Measurements from ENCODE around the gene NCKAP5.

NCKAP5 gene

GRCh38 chr2:133442393-133442792 lies 125.9 kb downstream of the NCKAP5 start:
- no peak overlapping the region for H2AFZ ChIP-seq (ENCODE audit: low read length)
- no peak overlapping the region for H3K4me2 ChIP-seq (ENCODE audit: low read length)
- no peaks in the 10 kb centered on the region for H3F3A ChIP-seq (ENCODE audit: insufficient read depth, low read length)
- no peaks in the 10 kb centered on the region for H3K9me2 ChIP-seq (ENCODE audit: low read depth, low read length)
- no peaks in the 10 kb centered on the region for H3K27me3 ChIP-seq (ENCODE audit: insufficient read depth, low read length)
- H3K36me3 ChIP-seq (ENCODE audit: insufficient read depth, low read length), result no peaks in the 10 kb centered on the region
- H3K79me2 ChIP-seq (ENCODE audit: insufficient read depth, low read length), result no peaks in the 10 kb centered on the region
- H3K4me1 ChIP-seq (ENCODE audit: insufficient read depth, low read length, severe bottlenecking), result no peaks in the 10 kb centered on the region
- TF ChIP-seq, protein P1, sequence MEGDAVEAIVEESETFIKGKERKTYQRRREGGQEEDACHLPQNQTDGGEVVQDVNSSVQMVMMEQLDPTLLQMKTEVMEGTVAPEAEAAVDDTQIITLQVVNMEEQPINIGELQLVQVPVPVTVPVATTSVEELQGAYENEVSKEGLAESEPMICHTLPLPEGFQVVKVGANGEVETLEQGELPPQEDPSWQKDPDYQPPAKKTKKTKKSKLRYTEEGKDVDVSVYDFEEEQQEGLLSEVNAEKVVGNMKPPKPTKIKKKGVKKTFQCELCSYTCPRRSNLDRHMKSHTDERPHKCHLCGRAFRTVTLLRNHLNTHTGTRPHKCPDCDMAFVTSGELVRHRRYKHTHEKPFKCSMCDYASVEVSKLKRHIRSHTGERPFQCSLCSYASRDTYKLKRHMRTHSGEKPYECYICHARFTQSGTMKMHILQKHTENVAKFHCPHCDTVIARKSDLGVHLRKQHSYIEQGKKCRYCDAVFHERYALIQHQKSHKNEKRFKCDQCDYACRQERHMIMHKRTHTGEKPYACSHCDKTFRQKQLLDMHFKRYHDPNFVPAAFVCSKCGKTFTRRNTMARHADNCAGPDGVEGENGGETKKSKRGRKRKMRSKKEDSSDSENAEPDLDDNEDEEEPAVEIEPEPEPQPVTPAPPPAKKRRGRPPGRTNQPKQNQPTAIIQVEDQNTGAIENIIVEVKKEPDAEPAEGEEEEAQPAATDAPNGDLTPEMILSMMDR (IDR thresholded peaks at IDR 0.05; ENCODE audit: low read length), result no peak
- TF ChIP-seq EZH2 (IDR thresholded peaks at IDR 0.05; ENCODE audit: borderline replicate concordance, low read length), result no peak
- no peak overlapping the region for H3K4me3 ChIP-seq (ENCODE audit: low read depth, low read length, poor library complexity, severe bottlenecking)
- no peak overlapping the region for H3K27ac ChIP-seq (ENCODE audit: low read depth, low read length, poor library complexity, severe bottlenecking)
- H3K9ac ChIP-seq (ENCODE audit: low read length), result no peak overlapping the region
- no peaks in the 10 kb centered on the region for H4K20me1 ChIP-seq (ENCODE audit: insufficient read depth, low read length)
- no peaks in the 10 kb centered on the region for H3K9me3 ChIP-seq (ENCODE audit: low read length)

- Histone ChIP-seq H3K36me3 (ENCODE audit: insufficient read depth, low read length) (no peaks in the 10 kb centered on the region), H3F3A (ENCODE audit: insufficient read depth, low read length) (no peaks in the 10 kb centered on the region), H4K20me1 (ENCODE audit: insufficient read depth, low read length) (no peaks in the 10 kb centered on the region), H3K4me1 (ENCODE audit: insufficient read depth, low read length, severe bottlenecking) (no peaks in the 10 kb centered on the region), H2AFZ (ENCODE audit: low read length) (no peak overlapping the region), H3K4me2 (ENCODE audit: low read length) (no peak overlapping the region), H3K79me2 (ENCODE audit: insufficient read depth, low read length) (no peaks in the 10 kb centered on the region), H3K9ac (ENCODE audit: low read length) (no peak overlapping the region), H3K27ac (ENCODE audit: low read depth, low read length, poor library complexity, severe bottlenecking) (no peak overlapping the region), H3K9me3 (ENCODE audit: low read length) (no peaks in the 10 kb centered on the region), H3K9me2 (ENCODE audit: low read depth, low read length) (no peaks in the 10 kb centered on the region), H3K4me3 (ENCODE audit: low read depth, low read length, poor library complexity, severe bottlenecking) (no peak overlapping the region), H3K27me3 (ENCODE audit: insufficient read depth, low read length) (no peaks in the 10 kb centered on the region)
- no peak for TF ChIP-seq EZH2 (IDR thresholded peaks at IDR 0.05; ENCODE audit: borderline replicate concordance, low read length)
- TF ChIP-seq, protein P1 (IDR thresholded peaks at IDR 0.05; ENCODE audit: low read length), result no peak
Observed at GRCh38 chr2:133439565-133439920, 128.7 kb downstream of the NCKAP5 start.

DNA sequence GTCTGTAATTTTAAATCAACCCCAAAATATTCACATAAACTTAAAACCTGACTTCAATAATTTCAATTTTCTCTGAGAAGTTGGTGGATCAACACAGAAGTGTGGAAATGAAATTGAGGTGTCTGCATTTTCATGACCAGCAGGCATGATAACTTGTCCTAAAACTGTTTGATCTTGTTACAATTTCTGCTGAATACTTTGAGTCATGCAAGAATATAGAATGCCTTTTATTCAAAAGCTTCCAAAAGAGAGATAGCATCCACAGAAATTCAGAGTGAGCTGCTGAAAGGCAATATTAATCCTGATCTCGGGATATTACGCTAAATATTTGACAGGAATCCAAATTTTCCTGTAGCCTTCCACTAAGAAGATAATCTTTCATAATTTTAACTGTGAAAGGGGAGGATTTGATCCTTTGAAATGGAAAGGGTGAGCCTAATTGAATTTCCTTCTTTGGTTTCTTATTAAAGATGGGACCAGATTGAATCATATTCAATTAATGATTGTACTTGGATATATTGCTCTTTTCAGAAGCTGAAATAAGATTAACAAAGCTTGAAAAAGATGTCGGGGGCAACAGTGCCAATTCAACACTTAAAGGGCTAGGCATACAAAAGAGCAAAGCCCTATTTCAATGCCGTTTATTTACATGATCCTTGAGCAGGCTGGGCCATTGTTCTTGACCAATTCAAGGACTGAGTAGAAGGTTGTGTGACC lies 129.3 kb downstream of the NCKAP5 start:
- no peaks in the 10 kb centered on the region for H3K4me1 ChIP-seq (ENCODE audit: insufficient read depth, low read length, severe bottlenecking)
- H3K9ac ChIP-seq (ENCODE audit: low read length), result no peak overlapping the region
- TF ChIP-seq, protein P1 (IDR thresholded peaks at IDR 0.05; ENCODE audit: low read length), result no peak
- TF ChIP-seq EZH2 (IDR thresholded peaks at IDR 0.05; ENCODE audit: borderline replicate concordance, low read length), result no peak
- no peaks in the 10 kb centered on the region for H3F3A ChIP-seq (ENCODE audit: insufficient read depth, low read length)
- no peaks in the 10 kb centered on the region for H3K27me3 ChIP-seq (ENCODE audit: insufficient read depth, low read length)
- no peaks in the 10 kb centered on the region for H3K36me3 ChIP-seq (ENCODE audit: insufficient read depth, low read length)
- no peaks in the 10 kb centered on the region for H4K20me1 ChIP-seq (ENCODE audit: insufficient read depth, low read length)
- H3K4me2 ChIP-seq (ENCODE audit: low read length), result no peak overlapping the region
- no peaks in the 10 kb centered on the region for H3K9me3 ChIP-seq (ENCODE audit: low read length)
- H3K79me2 ChIP-seq (ENCODE audit: insufficient read depth, low read length), result no peaks in the 10 kb centered on the region
- no peak overlapping the region for H3K27ac ChIP-seq (ENCODE audit: low read depth, low read length, poor library complexity, severe bottlenecking)
- H3K9me2 ChIP-seq (ENCODE audit: low read depth, low read length), result no peaks in the 10 kb centered on the region
- H3K4me3 ChIP-seq (ENCODE audit: low read depth, low read length, poor library complexity, severe bottlenecking), result no peak overlapping the region
- H2AFZ ChIP-seq (ENCODE audit: low read length), result no peak overlapping the region
